ENCODE results near the gene TMEM255B.

TMEM255B gene

GRCh38 chr13:113762075-113762474 lies 3.0 kb downstream of the TMEM255B start:
- Histone ChIP-seq H3K36me3 (ENCODE audit: insufficient read depth, low read length) (no peaks in the 10 kb centered on the region), H2AFZ (ENCODE audit: low read length) (no peak overlapping the region), H3K4me2 (ENCODE audit: low read depth, low read length, poor library complexity, severe bottlenecking) (no peak overlapping the region), H3K79me2 (ENCODE audit: insufficient read depth, low read length) (no peaks in the 10 kb centered on the region), H3K4me1 (ENCODE audit: insufficient read depth, low read length, poor library complexity, severe bottlenecking) (no peaks in the 10 kb centered on the region), H3K27me3 (ENCODE audit: insufficient read depth, low read length, poor library complexity, severe bottlenecking) (no peaks in the 10 kb centered on the region), H3K9ac (ENCODE audit: low read depth, low read length, poor library complexity, severe bottlenecking) (no peak overlapping the region), H3K4me3 (ENCODE audit: low read length, poor library complexity, severe bottlenecking) (no peak overlapping the region), H4K20me1 (ENCODE audit: insufficient read depth, low read length, poor library complexity, severe bottlenecking) (no peaks in the 10 kb centered on the region), H3K9me3 (ENCODE audit: insufficient read depth, low read depth, low read length) (no peaks in the 10 kb centered on the region; the same call in 1 of the 2 replicates), H3K9me2 (replicated peaks; ENCODE audit: low read depth, low read length) (no peaks in the 10 kb centered on the region), H3F3A (ENCODE audit: low read depth) (no peaks in the 10 kb centered on the region)
- TF ChIP-seq EZH2phosphoT487 (IDR thresholded peaks at IDR 0.05; ENCODE audit: borderline replicate concordance) (no peak), CTCF (conservative IDR thresholded peaks at IDR 0.05; ENCODE audit: low read length) (no peak)

- Histone ChIP-seq H3K4me3 (ENCODE audit: low read length, poor library complexity, severe bottlenecking) (no peak overlapping the region), H3K36me3 (ENCODE audit: insufficient read depth, low read length) (no peaks in the 10 kb centered on the region), H3K9ac (ENCODE audit: low read depth, low read length, poor library complexity, severe bottlenecking) (no peak overlapping the region), H3K27me3 (ENCODE audit: insufficient read depth, low read length, poor library complexity, severe bottlenecking) (no peaks in the 10 kb centered on the region), H3F3A (ENCODE audit: low read depth) (no peaks in the 10 kb centered on the region), H3K9me3 (ENCODE audit: insufficient read depth, low read depth, low read length) (no peaks in the 10 kb centered on the region; the same call in 1 of the 2 replicates), H3K4me1 (ENCODE audit: insufficient read depth, low read length, poor library complexity, severe bottlenecking) (no peaks in the 10 kb centered on the region), H3K9me2 (replicated peaks; ENCODE audit: low read depth, low read length) (no peaks in the 10 kb centered on the region), H3K4me2 (ENCODE audit: low read depth, low read length, poor library complexity, severe bottlenecking) (no peak overlapping the region), H3K79me2 (ENCODE audit: insufficient read depth, low read length) (no peaks in the 10 kb centered on the region), H2AFZ (ENCODE audit: low read length) (no peak overlapping the region), H4K20me1 (ENCODE audit: insufficient read depth, low read length, poor library complexity, severe bottlenecking) (no peaks in the 10 kb centered on the region)
- no peak for TF ChIP-seq CTCF (conservative IDR thresholded peaks at IDR 0.05; ENCODE audit: low read length)
- no peak for TF ChIP-seq EZH2phosphoT487 (IDR thresholded peaks at IDR 0.05; ENCODE audit: borderline replicate concordance)
Measured at GRCh38 chr13:113762538-113762937, 3.5 kb downstream of the TMEM255B start.

DNA sequence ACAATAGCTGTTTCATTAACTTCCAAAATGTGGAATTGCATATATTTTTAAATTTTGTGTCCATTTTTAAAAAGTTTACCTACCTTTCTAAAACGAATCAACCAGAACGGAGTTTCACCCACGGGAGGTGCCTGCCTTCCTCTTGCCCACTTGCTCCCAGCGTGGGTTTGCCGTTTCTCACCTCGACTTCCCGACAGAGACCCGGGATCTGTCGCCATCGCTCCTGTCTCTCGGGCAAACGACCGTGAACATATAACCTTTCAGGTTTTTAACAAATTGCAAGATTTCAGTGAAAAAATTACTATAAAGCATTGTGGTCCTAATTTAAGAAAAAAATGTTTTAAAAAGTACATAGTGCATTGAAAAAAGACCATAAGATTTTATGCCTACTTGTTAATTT lies 4.2 kb downstream of the TMEM255B start:
- Histone ChIP-seq H3K9me3 (ENCODE audit: insufficient read depth, low read depth, low read length) (no peaks in the 10 kb centered on the region; the same call in 1 of the 2 replicates), H3K9ac (ENCODE audit: low read depth, low read length, poor library complexity, severe bottlenecking) (no peak overlapping the region), H3K27me3 (ENCODE audit: insufficient read depth, low read length, poor library complexity, severe bottlenecking) (no peaks in the 10 kb centered on the region), H3K79me2 (ENCODE audit: insufficient read depth, low read length) (no peaks in the 10 kb centered on the region), H3K4me2 (ENCODE audit: low read depth, low read length, poor library complexity, severe bottlenecking) (no peak overlapping the region), H2AFZ (ENCODE audit: low read length) (no peak overlapping the region), H3K9me2 (replicated peaks; ENCODE audit: low read depth, low read length) (no peaks in the 10 kb centered on the region), H3F3A (ENCODE audit: low read depth) (no peaks in the 10 kb centered on the region), H3K4me1 (ENCODE audit: insufficient read depth, low read length, poor library complexity, severe bottlenecking) (no peaks in the 10 kb centered on the region), H3K4me3 (ENCODE audit: low read length, poor library complexity, severe bottlenecking) (no peak overlapping the region), H4K20me1 (ENCODE audit: insufficient read depth, low read length, poor library complexity, severe bottlenecking) (no peaks in the 10 kb centered on the region), H3K36me3 (ENCODE audit: insufficient read depth, low read length) (no peaks in the 10 kb centered on the region)
- no peak for TF ChIP-seq CTCF (conservative IDR thresholded peaks at IDR 0.05; ENCODE audit: low read length)
- no peak for TF ChIP-seq EZH2phosphoT487 (IDR thresholded peaks at IDR 0.05; ENCODE audit: borderline replicate concordance)
